ENCODE results near the gene KCNIP4.

Gene KCNIP4

GRCh38 chr4:20916106-20916505, 1032.5 kb downstream of the KCNIP4 start:
- Histone ChIP-seq H2AFZ (no peak overlapping the region), H3K4me2 (ENCODE audit: low read length) (no peak overlapping the region), H3K9ac (no peak overlapping the region), H3K27me3 (ENCODE audit: control insufficient read depth, insufficient read depth, low read length) (no peaks in the 10 kb centered on the region), H3K4me1 (no peaks in the 10 kb centered on the region), H3K27ac (no peak overlapping the region), H3K79me2 (no peaks in the 10 kb centered on the region), H3K9me3 (ENCODE audit: control insufficient read depth, low read length) (no peaks in the 10 kb centered on the region), H3K36me3 (ENCODE audit: control insufficient read depth, insufficient read depth, low read length) (no peaks in the 10 kb centered on the region), H3K4me3 (ENCODE audit: low read depth, low read length) (no peak overlapping the region)
- TF ChIP-seq CTCF (IDR thresholded peaks at IDR 0.05), result no peak

GRCh38 chr4:20904966-20905365, 1043.6 kb downstream of the KCNIP4 start:
- no peak overlapping the region for H3K27ac ChIP-seq
- no peak overlapping the region for H2AFZ ChIP-seq
- no peak overlapping the region for H3K4me3 ChIP-seq (ENCODE audit: low read depth, low read length)
- H3K4me1 ChIP-seq, result no peaks in the 10 kb centered on the region
- no peaks in the 10 kb centered on the region for H3K79me2 ChIP-seq
- H3K36me3 ChIP-seq (ENCODE audit: control insufficient read depth, insufficient read depth, low read length), result no peaks in the 10 kb centered on the region
- TF ChIP-seq CTCF (IDR thresholded peaks at IDR 0.05), result no peak
- H3K9me3 ChIP-seq (ENCODE audit: control insufficient read depth, low read length), result no peaks in the 10 kb centered on the region
- no peak overlapping the region for H3K4me2 ChIP-seq (ENCODE audit: low read length)
- no peaks in the 10 kb centered on the region for H3K27me3 ChIP-seq (ENCODE audit: control insufficient read depth, insufficient read depth, low read length)
- no peak overlapping the region for H3K9ac ChIP-seq

- TF ChIP-seq CTCF (IDR thresholded peaks at IDR 0.05), result no peak
- no peak overlapping the region for H3K4me2 ChIP-seq (ENCODE audit: low read length)
- no peak overlapping the region for H3K27ac ChIP-seq
- H3K9ac ChIP-seq, result no peak overlapping the region
- H3K9me3 ChIP-seq (ENCODE audit: control insufficient read depth, low read length), result no peaks in the 10 kb centered on the region
- H3K79me2 ChIP-seq, result no peaks in the 10 kb centered on the region
- no peaks in the 10 kb centered on the region for H3K27me3 ChIP-seq (ENCODE audit: control insufficient read depth, insufficient read depth, low read length)
- no peaks in the 10 kb centered on the region for H3K36me3 ChIP-seq (ENCODE audit: control insufficient read depth, insufficient read depth, low read length)
- no peak overlapping the region for H3K4me3 ChIP-seq (ENCODE audit: low read depth, low read length)
- no peaks in the 10 kb centered on the region for H3K4me1 ChIP-seq
- H2AFZ ChIP-seq, result no peak overlapping the region
These were observed 1046.7 kb downstream of the KCNIP4 start for GRCh38 chr4:20901851-20902250.

GRCh38 chr4:20899591-20899990, 1049.0 kb downstream of the KCNIP4 start:
- Histone ChIP-seq H3K27me3 (ENCODE audit: control insufficient read depth, insufficient read depth, low read length) (no peaks in the 10 kb centered on the region), H3K9me3 (ENCODE audit: control insufficient read depth, low read length) (no peaks in the 10 kb centered on the region), H3K4me1 (no peaks in the 10 kb centered on the region), H3K27ac (no peak overlapping the region), H3K9ac (no peak overlapping the region), H3K36me3 (ENCODE audit: control insufficient read depth, insufficient read depth, low read length) (no peaks in the 10 kb centered on the region), H3K4me2 (ENCODE audit: low read length) (no peak overlapping the region), H2AFZ (no peak overlapping the region), H3K79me2 (no peaks in the 10 kb centered on the region), H3K4me3 (ENCODE audit: low read depth, low read length) (no peak overlapping the region)
- TF ChIP-seq CTCF (IDR thresholded peaks at IDR 0.05), result no peak

- no peaks in the 10 kb centered on the region for H3K36me3 ChIP-seq (ENCODE audit: control insufficient read depth, insufficient read depth, low read length)
- no peak overlapping the region for H3K9ac ChIP-seq
- no peak for TF ChIP-seq CTCF (IDR thresholded peaks at IDR 0.05)
- no peak overlapping the region for H3K4me2 ChIP-seq (ENCODE audit: low read length)
- H3K4me3 ChIP-seq (ENCODE audit: low read depth, low read length), result no peak overlapping the region
- no peaks in the 10 kb centered on the region for H3K4me1 ChIP-seq
- H2AFZ ChIP-seq, result no peak overlapping the region
- H3K9me3 ChIP-seq (ENCODE audit: control insufficient read depth, low read length), result no peaks in the 10 kb centered on the region
- H3K27me3 ChIP-seq (ENCODE audit: control insufficient read depth, insufficient read depth, low read length), result no peaks in the 10 kb centered on the region
- no peak overlapping the region for H3K27ac ChIP-seq
- H3K79me2 ChIP-seq, result no peaks in the 10 kb centered on the region
These were observed 1052.6 kb downstream of the KCNIP4 start for GRCh38 chr4:20895988-20896387.

Measured in parathyroid adenoma (tissue), 2 donors.